KOPT-K1 (cell line): ENCODE measurements around the gene ALDOA.
"Not testable (repeated sequence)": the region's sequence is repeated elsewhere in the genome, so short reads cannot be mapped to it uniquely, and the experiment has no call there.

ENCODE experiments used
- H3K27ac ChIP-seq: fragments of 200-600 bp; sonication (generic); 2 replicates; pipeline ENCODE4 v1.5.1; 2016; ENCODE audit warnings: antibody characterized with exemption, mild to moderate bottlenecking, low read depth, low read length; ENCODE audit not compliant: poor library complexity, severe bottlenecking
- H3K36me3 ChIP-seq: fragments of 200-600 bp; sonication (generic); 2 replicates; pipeline ENCODE4 v1.5.1; 2017; ENCODE audit warnings: antibody characterized with exemption, mild to moderate bottlenecking, low read length, moderate library complexity; ENCODE audit not compliant: insufficient read depth
- H3K9me3 ChIP-seq: fragments of 200-600 bp; sonication (generic); 2 replicates; pipeline ENCODE4 v1.5.1; 2017; ENCODE audit warnings: antibody characterized with exemption, low read length, mild to moderate bottlenecking; ENCODE audit not compliant: insufficient read depth, poor library complexity, severe bottlenecking

The ALDOA gene

DNA sequence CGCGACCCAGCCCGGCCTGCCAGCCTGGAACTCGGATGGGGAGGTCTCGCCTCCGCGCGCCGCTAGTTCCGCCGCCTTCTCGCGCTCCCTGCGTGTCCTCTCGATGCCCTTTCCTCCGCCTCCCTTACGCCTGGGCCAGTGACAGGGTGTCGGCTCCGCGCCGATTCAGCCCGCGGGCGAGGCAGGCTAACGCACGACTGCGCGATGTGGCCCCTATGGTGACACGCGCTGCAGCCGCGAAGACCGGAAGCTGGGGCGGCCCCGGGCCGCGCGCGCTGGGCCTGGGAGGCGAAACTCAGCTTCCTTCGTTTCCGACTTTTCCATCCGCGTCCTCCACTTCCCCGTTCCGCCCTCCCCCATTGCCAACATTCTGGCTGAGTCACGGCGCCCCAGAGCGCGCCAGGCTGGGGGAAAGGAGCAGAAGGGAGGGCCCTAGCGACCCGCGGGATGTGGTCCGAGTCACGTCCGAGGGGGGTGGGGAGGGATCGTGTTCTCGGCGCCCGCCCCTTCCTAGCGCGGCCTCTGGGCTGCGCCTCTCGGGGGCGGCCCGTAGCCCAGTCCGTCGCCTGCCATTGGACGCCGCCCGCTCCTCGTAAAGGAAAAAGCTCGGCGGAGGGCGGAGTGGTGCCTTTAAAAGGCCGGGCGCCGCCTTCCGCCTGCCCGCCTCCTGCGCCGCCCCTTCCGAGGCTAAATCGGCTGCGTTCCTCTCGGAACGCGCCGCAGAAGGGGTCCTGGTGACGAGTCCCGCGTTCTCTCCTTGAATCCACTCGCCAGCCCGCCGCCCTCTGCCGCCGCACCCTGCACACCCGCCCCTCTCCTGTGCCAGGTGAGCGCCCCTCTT is at the start of gene ALDOA:
ALDOA (plus strand) TSS at position 659 of the 841 bp plus-strand sequence. CDS start 1,138 bp downstream, outside the sequence.
- H3K9me3 ChIP-seq, result no peaks in the 10 kb centered on the region
- peaks cover 42% of the 10 kb centered on the region for H3K36me3 ChIP-seq
- peak within 1 kb of the TSS; percentile 97 for H3K27ac ChIP-seq

DNA sequence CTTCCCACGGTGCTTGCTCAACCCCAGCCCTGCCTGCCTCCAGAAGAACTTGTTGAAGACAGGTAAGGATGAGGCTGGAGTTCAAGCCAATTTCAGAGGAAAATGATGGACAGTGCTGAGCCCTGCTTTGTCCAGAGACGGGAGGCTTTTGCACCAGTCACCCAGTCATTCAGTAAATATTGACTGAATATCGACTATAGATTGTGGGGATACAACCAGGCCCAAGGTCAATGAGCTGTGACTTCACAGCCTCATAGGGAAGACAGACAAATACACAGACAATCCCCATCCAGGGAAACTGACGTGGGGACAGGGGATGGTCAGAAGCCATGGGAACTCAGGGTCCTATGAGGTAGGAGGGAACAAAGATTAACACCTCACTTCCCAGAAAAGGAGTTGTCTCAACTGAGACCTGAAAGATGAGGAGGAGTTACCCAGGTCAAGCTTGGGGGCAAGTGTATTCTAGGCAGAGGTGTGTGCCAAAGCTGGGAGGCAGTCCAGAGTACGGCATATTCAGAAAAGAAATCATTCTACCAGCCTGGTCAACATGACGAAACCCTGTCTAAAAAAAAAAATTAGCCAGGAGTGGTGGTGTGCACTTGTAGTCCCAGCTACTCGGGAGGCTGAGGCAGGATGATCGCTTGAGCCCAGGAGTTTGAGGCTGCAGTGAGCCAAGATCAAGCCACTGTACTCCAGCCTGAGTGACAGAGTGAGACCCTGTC is 48.8 kb upstream of the ALDOA start:
- Histone ChIP-seq H3K9me3 (no peaks in the 10 kb centered on the region), H3K27ac (no peak overlapping the region), H3K36me3 (no peaks in the 10 kb centered on the region)

DNA sequence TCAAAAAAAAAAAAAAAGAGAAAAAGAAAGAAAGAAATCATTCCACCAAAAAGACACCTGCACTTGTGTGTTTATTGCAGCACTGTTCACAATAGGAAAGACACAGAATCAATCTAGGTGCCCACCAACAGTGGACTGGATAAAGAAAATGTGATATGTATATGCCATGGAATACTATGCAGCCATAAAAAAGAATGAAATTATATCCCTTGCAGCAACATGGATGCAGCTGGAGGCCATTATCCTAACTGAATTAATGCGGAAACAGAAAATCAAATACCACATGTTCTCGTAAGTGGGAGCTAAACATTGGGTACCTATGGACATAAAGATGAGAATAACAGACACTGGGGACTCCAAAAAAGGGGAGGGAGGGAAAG is 48.3 kb upstream of the ALDOA start:
- no peak overlapping the region for H3K27ac ChIP-seq
- H3K36me3 ChIP-seq, result no peaks in the 10 kb centered on the region
- no peaks in the 10 kb centered on the region for H3K9me3 ChIP-seq

DNA sequence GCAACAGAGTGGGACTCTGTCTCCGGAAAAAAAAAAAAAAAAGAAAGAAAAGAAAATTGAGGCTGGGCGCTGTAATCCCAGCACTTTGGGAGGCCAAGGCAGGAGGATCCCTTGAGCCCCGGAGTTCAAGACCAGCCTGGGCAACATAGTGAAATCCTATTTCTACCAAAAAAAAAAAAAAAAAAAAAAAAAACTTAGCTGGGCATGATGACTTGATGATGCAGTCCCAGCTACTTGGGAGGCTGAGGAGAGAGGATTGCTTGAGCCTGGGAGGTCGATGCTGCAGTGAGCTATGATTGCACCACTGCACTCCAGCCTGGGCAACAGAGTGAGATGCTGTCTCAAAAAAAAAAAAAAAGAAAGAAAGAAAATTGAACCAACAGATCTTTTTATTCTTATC is 47.6 kb upstream of the ALDOA start:
- H3K36me3 ChIP-seq, H3K9me3 ChIP-seq, H3K27ac ChIP-seq: not testable (repeated sequence)

DNA sequence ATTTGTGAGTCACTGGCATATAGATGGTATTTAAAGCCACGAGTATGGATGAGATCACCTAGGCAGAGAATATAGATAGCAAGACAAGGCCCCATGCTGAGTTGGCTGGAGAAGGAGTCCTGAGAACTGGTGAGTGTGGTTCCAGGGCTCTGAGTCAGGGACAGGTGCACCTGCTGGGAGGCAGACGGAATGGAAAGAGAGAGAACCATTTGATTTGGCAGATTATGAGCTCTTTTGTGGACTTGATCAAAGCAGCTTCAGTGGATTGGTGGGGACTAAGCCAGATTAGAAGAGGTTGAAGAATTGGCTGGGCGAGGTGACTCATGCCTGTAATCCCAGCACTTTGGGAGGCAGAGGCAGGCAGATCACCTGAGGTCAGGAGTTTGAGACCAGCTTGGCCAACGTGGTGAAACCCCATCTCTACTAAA is 46.8 kb upstream of the ALDOA start:
- H3K27ac ChIP-seq, result no peak overlapping the region
- no peaks in the 10 kb centered on the region for H3K36me3 ChIP-seq
- no peaks in the 10 kb centered on the region for H3K9me3 ChIP-seq

DNA sequence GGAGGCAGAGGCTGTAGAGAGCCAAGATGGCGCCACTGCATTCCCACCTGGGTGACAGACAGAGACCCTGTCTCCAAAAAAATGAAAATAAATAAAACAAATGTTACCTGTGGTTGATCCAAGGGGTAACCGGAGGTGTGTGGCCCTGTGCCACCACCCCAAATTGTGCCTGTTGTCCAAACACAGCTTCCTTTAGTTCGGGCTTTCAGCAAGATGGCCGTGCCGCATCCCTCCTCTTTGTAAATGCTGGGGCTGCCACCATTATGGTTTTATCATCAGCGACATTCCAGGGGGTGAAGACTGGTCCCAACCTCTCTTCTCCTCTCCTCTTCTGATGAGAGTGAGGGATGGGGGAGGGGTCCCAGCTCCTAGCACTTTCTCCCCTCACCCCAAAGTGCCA is 42.7 kb upstream of the ALDOA start, which contains the start of gene C16orf92:
C16orf92 (plus strand) TSS at position 312 of the 400 bp plus-strand sequence. CDS start 143 bp downstream, outside the sequence.
- no peaks in the 10 kb centered on the region for H3K36me3 ChIP-seq
- no peaks in the 10 kb centered on the region for H3K9me3 ChIP-seq
- H3K27ac ChIP-seq, result no peak within 1 kb of the TSS

DNA sequence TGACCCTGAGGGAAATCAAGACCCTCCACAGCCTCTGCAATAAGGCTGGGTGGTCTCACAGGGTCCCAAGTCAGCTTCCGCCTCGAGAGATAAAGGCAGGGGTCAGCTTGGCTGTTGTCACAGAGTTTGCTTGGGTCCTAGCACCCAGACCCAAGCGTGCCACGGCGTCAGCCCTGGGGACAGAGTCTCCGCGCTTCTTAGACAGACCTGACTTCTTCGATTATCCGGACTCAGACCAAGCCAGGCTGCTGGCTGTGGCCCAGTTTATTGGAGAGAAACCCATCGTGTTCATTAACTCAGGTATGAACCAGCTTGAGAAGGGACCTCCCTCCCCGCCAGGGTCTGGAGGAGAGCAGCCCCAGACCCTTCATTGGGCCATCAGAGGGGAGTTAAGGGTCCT is 42.0 kb upstream of the ALDOA start:
- no peaks in the 10 kb centered on the region for H3K9me3 ChIP-seq

DNA sequence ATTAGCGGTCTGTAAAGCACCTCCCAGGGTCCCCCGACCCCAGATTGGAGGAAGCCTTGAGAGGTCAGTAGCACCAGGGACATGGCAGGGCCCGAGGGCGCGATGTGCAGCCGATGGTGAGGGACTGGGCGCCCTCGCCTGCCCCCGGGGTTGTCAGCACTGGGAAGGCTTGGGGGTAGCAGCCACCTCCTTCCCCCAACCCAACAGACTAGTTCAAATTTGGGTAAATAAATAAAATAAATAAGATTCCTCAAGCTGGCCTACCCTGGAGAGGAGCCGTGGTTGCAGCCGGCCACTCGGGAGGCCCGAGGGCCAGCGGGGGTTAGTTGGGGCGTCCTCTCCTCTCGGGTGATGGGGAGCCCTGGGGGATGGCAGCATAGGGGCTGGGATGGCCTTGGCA is 41.1 kb upstream of the ALDOA start:
- H3K36me3 ChIP-seq, result no peaks in the 10 kb centered on the region
- H3K27ac ChIP-seq, result no peak overlapping the region
- H3K9me3 ChIP-seq, result no peaks in the 10 kb centered on the region

More for the DNA sequence above, 42.0 kb upstream of the ALDOA start:
- Histone ChIP-seq H3K27ac (no peak overlapping the region), H3K36me3 (no peaks in the 10 kb centered on the region)

DNA sequence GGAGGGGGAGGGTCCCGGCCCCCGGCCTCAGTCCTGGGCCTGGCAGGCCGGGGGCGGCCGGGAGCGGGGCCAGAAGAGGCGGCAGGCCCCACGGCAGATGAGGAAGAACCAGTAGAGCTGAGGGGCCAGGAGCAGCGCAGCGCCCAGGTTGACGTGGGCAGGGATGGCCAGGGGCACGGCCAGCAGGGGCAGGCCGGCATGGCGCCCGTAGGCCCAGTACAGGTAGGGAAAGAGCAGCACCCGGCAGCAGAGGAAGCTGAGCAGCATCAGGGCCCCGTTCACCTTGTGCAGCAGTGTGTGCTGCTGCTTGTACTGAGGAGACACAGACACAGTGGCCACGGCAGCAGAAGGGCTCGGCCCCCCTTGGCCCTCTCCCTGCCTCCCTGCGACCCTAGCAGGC is 40.4 kb upstream of the ALDOA start:
- H3K36me3 ChIP-seq, result no peaks in the 10 kb centered on the region
- H3K27ac ChIP-seq, result no peak overlapping the region
- H3K9me3 ChIP-seq, result no peaks in the 10 kb centered on the region

DNA sequence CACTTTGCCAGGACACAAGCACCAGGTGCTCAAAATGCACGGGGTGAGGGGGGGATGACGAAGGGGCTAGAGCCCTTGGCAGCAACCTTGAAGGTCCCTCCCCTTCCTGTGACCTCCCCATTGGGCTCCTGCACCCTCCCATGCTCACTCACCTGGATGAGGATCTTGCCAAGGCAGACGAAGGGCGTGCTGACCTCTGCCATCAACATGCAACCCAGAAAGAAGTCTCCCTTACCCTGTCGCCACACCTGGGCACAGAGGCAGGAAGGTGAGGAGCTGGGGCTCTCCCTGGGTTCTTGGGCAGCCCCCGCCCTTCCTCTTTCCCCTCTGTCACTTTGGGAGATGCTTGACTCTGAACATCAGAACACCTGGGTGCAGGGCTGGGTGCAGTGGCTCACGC is 40.0 kb upstream of the ALDOA start:
- H3K9me3 ChIP-seq, result no peaks in the 10 kb centered on the region
- no peak overlapping the region for H3K27ac ChIP-seq
- no peaks in the 10 kb centered on the region for H3K36me3 ChIP-seq

DNA sequence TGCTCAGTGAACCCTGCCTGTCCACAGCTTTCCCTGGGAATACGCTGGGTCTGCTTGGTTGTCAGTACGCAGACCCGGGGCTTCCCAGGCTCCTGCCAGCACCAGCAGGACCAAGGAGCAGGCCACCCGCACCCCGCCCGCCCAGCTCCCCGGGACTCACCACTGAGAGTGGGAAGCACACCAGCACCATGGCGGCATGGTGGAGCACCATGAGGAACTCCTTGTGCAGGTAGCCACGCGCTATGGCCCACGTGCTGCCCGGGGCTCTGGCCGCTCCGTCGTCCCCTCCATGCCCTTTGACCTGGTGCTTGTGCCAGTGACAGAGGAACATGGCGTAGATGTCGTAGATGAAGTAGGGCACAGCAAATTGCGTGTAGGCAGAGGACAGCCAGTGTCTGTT is 39.1 kb upstream of the ALDOA start:
- Histone ChIP-seq H3K9me3 (no peaks in the 10 kb centered on the region), H3K27ac (no peak overlapping the region), H3K36me3 (no peaks in the 10 kb centered on the region)

DNA sequence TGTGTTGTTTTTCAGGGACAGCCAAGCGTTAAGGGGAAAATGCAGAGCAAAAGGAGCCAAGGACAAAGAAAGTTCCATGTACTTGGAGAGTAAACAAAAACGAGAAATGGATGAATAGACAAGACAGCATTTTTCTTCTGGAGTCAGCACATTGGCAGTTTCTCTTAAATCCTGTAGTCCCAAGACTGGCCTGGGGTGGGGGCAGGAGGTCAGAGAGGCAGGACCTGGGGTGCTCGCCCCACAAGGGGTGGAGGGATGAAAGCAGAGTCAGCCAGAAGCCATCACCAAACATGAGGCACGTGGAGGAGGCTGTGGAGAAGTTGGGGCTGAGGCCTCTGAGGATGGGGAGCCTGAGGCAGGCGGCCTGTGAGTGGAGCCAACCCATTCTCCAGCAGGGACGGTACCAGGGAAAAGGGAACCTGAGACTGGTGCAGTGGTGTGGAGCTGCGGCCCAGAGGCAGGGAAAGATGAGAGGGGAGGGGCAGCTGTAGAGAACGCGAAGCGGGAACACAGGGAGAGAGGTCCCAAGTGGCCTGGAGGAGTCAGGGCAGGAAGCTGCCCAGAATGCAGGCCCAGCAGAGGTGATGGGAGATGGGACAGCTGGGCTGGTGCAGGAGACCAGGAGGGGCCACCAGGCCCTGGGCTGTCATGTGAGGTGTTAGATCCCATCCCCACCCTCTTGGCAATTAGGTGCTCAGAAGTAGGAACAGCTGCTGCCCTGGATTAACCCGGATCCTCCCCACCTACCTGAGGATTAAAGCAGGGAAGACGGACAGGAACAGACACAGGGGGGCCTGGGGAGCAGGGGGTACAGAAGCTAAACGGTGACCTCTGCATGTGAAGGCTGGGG is 37.7 kb upstream of the ALDOA start:
- Histone ChIP-seq H3K9me3 (no peaks in the 10 kb centered on the region), H3K27ac (no peak overlapping the region), H3K36me3 (no peaks in the 10 kb centered on the region)

DNA sequence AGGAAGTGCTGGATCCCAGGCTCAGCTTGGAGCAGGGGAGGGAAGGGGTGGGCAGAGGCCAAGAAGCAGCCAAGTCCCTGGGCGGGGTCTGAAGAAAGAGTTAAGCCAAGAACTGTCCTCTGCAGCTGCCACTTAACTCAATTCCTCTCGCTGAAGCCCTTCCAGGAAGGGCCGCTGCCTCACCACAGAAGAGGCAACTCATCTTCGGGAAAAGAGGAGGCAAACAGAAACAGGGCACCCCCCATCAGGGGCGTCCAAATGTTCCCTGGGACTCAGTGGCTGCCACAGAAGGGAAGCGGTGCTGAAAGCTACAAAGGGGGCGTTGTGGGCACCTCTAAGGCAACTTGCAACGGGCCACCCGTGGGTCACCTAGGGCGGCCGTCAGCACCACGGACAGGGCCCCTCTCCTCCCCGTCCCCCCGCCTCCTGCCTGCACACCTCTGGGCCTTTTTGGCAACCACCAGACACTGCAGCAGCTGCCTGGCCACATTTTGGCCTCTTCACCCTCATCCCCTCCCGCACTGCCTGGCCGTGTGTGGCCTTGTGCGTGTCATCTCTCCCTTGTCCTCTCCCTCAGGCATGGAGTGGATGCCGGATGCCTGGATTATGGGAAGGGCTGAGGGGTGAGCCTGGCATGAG is 37.0 kb upstream of the ALDOA start:
- Histone ChIP-seq H3K27ac (no peak overlapping the region), H3K9me3 (no peaks in the 10 kb centered on the region), H3K36me3 (no peaks in the 10 kb centered on the region)

DNA sequence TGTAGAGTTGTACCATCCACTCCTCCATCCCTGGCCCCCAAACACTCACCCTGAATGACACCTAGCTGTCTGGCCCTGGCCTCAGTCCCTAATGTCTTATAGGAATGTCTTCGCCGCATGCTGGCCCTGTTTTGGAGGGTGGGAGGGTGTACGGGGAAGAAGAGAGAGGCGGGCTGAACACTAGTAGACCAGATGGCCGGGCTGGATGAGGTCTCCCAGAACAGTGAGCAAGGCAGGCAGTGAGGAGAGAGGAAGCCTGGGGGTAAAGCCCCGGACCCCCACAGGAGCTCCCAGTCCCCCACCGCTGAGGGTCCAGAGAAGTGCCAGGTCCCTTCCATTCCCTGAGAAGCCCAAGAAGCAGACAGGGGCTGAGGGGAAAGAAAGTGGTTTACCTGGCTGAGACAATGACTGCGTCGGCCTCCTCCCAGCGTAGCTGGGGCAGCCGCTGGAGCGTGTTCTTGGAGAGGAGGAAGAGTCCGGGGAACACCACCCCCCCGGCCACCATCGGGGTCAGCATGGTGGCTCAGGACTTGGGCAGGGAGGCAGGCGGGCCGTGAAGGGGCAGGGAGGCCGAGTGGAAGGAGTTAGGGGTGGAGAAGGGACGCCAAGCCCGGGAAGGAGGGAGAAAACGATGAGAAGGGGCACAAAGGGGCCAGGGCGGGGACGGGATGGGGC is 35.4 kb upstream of the ALDOA start:
- H3K36me3 ChIP-seq, result no peaks in the 10 kb centered on the region
- no peak overlapping the region for H3K27ac ChIP-seq
- H3K9me3 ChIP-seq, result no peaks in the 10 kb centered on the region
